Endothelial cell of umbilical vein (primary cell): ENCODE measurements around the gene DTNA. TPM values are rescaled to one million over a fixed set of nuclear protein-coding genes. Genes with fewer than 3 reads are reported as not detected.

Source experiments
- BruUV-seq: library from RNA; stranded (reverse); fragments of 400-500 nt; replicated peaks from 2 replicates; lab custom pipeline; 2021; lab: Mats Ljungman, UMichigan
- CTCF ChIA-PET: fragments of 300-600, 350-600 bp; sonication (Branson Sonifier 250); formaldehyde crosslinking; loops from one replicate; lab custom pipeline; 2021; ENCODE audit warnings: antibody characterized with exemption, inconsistent platforms; lab: Charles Lee
- POLR2A ChIA-PET: fragments of 300-600, 350-600 bp; sonication (Branson Sonifier 250); formaldehyde crosslinking; loops from one replicate; lab custom pipeline; 2021; ENCODE audit warnings: antibody characterized with exemption, inconsistent platforms; lab: Charles Lee
- DNase-seq: peaks from one replicate; pipeline ENCODE4 v3.0.0-alpha.2; 2011; ENCODE audit warnings: low read depth, low spot score
- FAIRE-seq: peaks from 2 replicates; lab custom pipeline; 2011; peaks lifted over from hg19 to GRCh38; lab: Jason Lieb, UNC
- H2AFZ ChIP-seq: 2 replicates; pipeline ENCODE4 v1.6.0; 2012; ENCODE audit warnings: low read depth, low read length, control low read depth, inconsistent platforms
- H3K27ac ChIP-seq: 2 replicates; pipeline ENCODE4 v1.5.1; 2011; ENCODE audit warnings: low read depth, mild to moderate bottlenecking, control low read depth, low read length, moderate library complexity; ENCODE audit not compliant: insufficient read depth
- H3K27me3 ChIP-seq, 2 experiments: 2 replicates each; pipeline versions ENCODE4 v1.6.0 to v1.6.1; 2011; ENCODE audit warnings: low read length in 2 of 2, mixed read lengths in 1 of 2; ENCODE audit not compliant: control insufficient read depth in 2 of 2, insufficient read depth in 2 of 2
- H3K36me3 ChIP-seq, 2 experiments: 2 replicates in 1 of 2; 3 replicates in 1 of 2; pipeline ENCODE4 v1.5.1; 2011; ENCODE audit warnings: low read length in 2 of 2, mild to moderate bottlenecking in 1 of 2, moderate library complexity in 1 of 2; ENCODE audit not compliant: control insufficient read depth in 2 of 2, insufficient read depth in 2 of 2; ENCODE audit errors: extremely low read depth in 1 of 2
- H3K4me1 ChIP-seq: 3 replicates; pipeline ENCODE4 v1.5.1; 2011; ENCODE audit warnings: mild to moderate bottlenecking, low read length; ENCODE audit not compliant: control insufficient read depth, insufficient read depth; ENCODE audit errors: extremely low read depth
- H3K4me2 ChIP-seq: 2 replicates; pipeline ENCODE4 v1.6.1; 2011; ENCODE audit warnings: low read length, control low read depth, mixed read lengths; ENCODE audit not compliant: insufficient read depth
- H3K4me3 ChIP-seq, 3 experiments: fragments of 200-600 bp in 1 of 3; sonication (generic), shearing (Covaris generic) in 1 of 3; replicated peaks in 1 of 3; 2 replicates each; pipeline ENCODE4 v1.5.1; 2011 to 2016; ENCODE audit warnings: control low read depth in 3 of 3, low read length in 3 of 3, mild to moderate bottlenecking in 2 of 3, inconsistent platforms in 1 of 3, low read depth in 1 of 3, moderate library complexity in 1 of 3; ENCODE audit not compliant: insufficient read depth in 1 of 3
- H3K79me2 ChIP-seq: 2 replicates; pipeline ENCODE4 v1.6.0; 2012; ENCODE audit warnings: low read length, inconsistent platforms; ENCODE audit not compliant: control insufficient read depth, insufficient read depth
- H3K9ac ChIP-seq: replicated peaks from 2 replicates; pipeline ENCODE3; 2011; ENCODE audit warnings: low read length, control low read depth; ENCODE audit not compliant: insufficient read depth; ENCODE audit errors: extremely low read depth
- H3K9me1 ChIP-seq: replicated peaks from 3 replicates; pipeline ENCODE4 v1.6.0; 2011; ENCODE audit warnings: mild to moderate bottlenecking, low read length; ENCODE audit not compliant: control insufficient read depth, insufficient read depth; ENCODE audit errors: extremely low read depth
- H3K9me3 ChIP-seq: replicated peaks from 2 replicates; pipeline ENCODE4 v1.5.1; 2012; ENCODE audit warnings: low read length, inconsistent platforms; ENCODE audit not compliant: control insufficient read depth, insufficient read depth
- H4K20me1 ChIP-seq: replicated peaks from 2 replicates; pipeline ENCODE3; 2011; ENCODE audit warnings: mild to moderate bottlenecking, low read length; ENCODE audit not compliant: control insufficient read depth, insufficient read depth; ENCODE audit errors: extremely low read depth
- EZH2 ChIP-seq: IDR thresholded peaks from 2 replicates; pipeline ENCODE4 v1.6.1; 2012; ENCODE audit warnings: borderline replicate concordance, low read depth, mild to moderate bottlenecking, moderate library complexity, low read length, inconsistent platforms; ENCODE audit not compliant: severe bottlenecking
- FOS ChIP-seq: IDR thresholded peaks from 2 replicates; pipeline ENCODE4 v1.6.1; 2011; ENCODE audit warnings: mild to moderate bottlenecking, low read length, moderate library complexity, borderline replicate concordance; ENCODE audit not compliant: insufficient read depth
- GATA2 ChIP-seq: IDR thresholded peaks from 2 replicates; pipeline ENCODE4 v1.7.0; 2011; ENCODE audit warnings: low read depth, mild to moderate bottlenecking, moderate library complexity, mixed read lengths, low read length; ENCODE audit not compliant: insufficient read length, insufficient read depth
- JUN ChIP-seq: IDR thresholded peaks from 2 replicates; pipeline ENCODE4 v1.6.1; 2011; ENCODE audit warnings: borderline replicate concordance, low read depth; ENCODE audit not compliant: insufficient read length, insufficient read depth
- MYC ChIP-seq: IDR thresholded peaks from one replicate; pipeline ENCODE4 v1.6.1; 2011; ENCODE audit warnings: mild to moderate bottlenecking, low read depth, low read length
- POLR2A ChIP-seq: IDR thresholded peaks from 2 replicates; pipeline ENCODE4 v1.6.1; 2012; ENCODE audit warnings: low read depth, mild to moderate bottlenecking, control low read depth, low read length
- POLR2AphosphoS5 ChIP-seq: IDR thresholded peaks from 2 replicates; pipeline ENCODE4 v1.6.1; 2012; ENCODE audit warnings: low read depth, mild to moderate bottlenecking, control low read depth, low read length, moderate library complexity; ENCODE audit not compliant: insufficient read depth
- dilution Hi-C: fragments of 300-500 bp; cut with MboI; formaldehyde crosslinking; loops from one replicate; pipeline ENCODE4 v1.15.0; 2019; ENCODE audit warnings: low sequenced_read_pairs; ENCODE audit not compliant: extremely low pct_ligation_motif_present
- intact Hi-C: fragments of 100-400 bp; cut with micrococcal nuclease; formaldehyde crosslinking; loops from one replicate; pipeline ENCODE4 v1.10.0; 2022
- polyA plus RNA-seq, 4 experiments: library from polyadenylated mRNA; depleted of rRNA in 3 of 4; stranded (reverse) in 3 of 4; unstranded in 1 of 4; fragments of >200 nt; gene quantifications; 2 replicates each; pipeline versions ENCODE4 v1.2.1 to v1.2.3, GENCODE V29; 2011 to 2012; ENCODE audit warnings: missing spikeins in 1 of 4
- total RNA-seq: library from RNA; stranded (reverse); gene quantifications from 2 replicates; pipeline ENCODE4 v1.2.3, GENCODE V29; 2021
- TF ChIP-seq, protein P1 (sequence below): IDR thresholded peaks from 2 replicates; pipeline ENCODE4 v1.6.1; 2011; ENCODE audit not compliant: insufficient read depth, insufficient read length
- TF ChIP-seq, protein P2 (sequence below), 2 donors: IDR thresholded peaks; 1 replicate in 1 of 2; 2 replicates in 1 of 2; pipeline ENCODE4 v1.5.1; 2011; ENCODE audit warnings: low read length in 2 of 2, mild to moderate bottlenecking in 2 of 2, moderate library complexity in 2 of 2, control low read depth in 1 of 2, inconsistent platforms in 1 of 2, low read depth in 1 of 2; ENCODE audit not compliant: insufficient read depth in 1 of 2; ENCODE audit errors: extremely low read depth in 1 of 2

The DTNA gene
- total and polyA plus RNA-seq, 2 donors (not counting 3 experiments of a cell fraction or from before 2014, with no cell fraction given), result 6.6 to 15.3 TPM

DNA sequence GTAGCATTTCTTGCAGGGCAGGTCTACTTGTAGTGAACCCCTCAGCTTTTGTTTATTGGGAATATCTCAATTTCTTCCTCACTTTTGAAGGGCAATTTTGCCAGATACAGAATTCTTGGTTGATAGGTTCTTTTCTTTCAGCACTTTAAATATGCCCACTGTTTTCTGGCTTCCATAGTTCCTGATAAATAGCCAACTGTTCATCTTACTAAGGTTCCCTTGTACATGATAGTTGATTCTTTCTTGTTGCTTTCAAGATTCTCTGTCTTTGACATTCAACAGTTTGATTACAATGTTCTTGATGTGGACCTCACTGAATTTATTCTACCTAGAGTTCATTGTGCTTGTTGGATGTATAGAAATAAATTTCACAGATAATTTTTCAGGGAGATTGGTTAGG lies 183.1 kb downstream of the DTNA start:
- no peak overlapping the region for H3K27ac ChIP-seq
- H3K27me3 ChIP-seq, result no peaks in the 10 kb centered on the region
- ChIA-PET CTCF (no interaction called here), POLR2A (no interaction called here)
- dilution Hi-C loops, result no loop called here
- no peak for FAIRE-seq
- H3K4me1 ChIP-seq, result no peaks in the 10 kb centered on the region
- BruUV-seq, result no TSS peak
- H3K4me2 ChIP-seq, result no peak overlapping the region
- no peaks in the 10 kb centered on the region for H3K9me3 ChIP-seq
- no peak overlapping the region for H2AFZ ChIP-seq
- TF ChIP-seq POLR2AphosphoS5 (no peak), POLR2A (no peak), FOS (no peak), EZH2 (no peak), MYC (no peak), JUN (no peak), GATA2 (no peak)
- TF ChIP-seq, protein P1, sequence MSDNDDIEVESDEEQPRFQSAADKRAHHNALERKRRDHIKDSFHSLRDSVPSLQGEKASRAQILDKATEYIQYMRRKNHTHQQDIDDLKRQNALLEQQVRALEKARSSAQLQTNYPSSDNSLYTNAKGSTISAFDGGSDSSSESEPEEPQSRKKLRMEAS, result no peak
- TF ChIP-seq, protein P2, sequence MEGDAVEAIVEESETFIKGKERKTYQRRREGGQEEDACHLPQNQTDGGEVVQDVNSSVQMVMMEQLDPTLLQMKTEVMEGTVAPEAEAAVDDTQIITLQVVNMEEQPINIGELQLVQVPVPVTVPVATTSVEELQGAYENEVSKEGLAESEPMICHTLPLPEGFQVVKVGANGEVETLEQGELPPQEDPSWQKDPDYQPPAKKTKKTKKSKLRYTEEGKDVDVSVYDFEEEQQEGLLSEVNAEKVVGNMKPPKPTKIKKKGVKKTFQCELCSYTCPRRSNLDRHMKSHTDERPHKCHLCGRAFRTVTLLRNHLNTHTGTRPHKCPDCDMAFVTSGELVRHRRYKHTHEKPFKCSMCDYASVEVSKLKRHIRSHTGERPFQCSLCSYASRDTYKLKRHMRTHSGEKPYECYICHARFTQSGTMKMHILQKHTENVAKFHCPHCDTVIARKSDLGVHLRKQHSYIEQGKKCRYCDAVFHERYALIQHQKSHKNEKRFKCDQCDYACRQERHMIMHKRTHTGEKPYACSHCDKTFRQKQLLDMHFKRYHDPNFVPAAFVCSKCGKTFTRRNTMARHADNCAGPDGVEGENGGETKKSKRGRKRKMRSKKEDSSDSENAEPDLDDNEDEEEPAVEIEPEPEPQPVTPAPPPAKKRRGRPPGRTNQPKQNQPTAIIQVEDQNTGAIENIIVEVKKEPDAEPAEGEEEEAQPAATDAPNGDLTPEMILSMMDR (IDR thresholded peaks at IDR 0.05; ENCODE audit: extremely low read depth in 1 of 2, insufficient read depth in 1 of 2, low read depth in 1 of 2, low read length in 2 of 2), result no peak
- intact Hi-C loops, result no loop called here
- no peak overlapping the region for H3K4me3 ChIP-seq
- H3K9me1 ChIP-seq, result no peaks in the 10 kb centered on the region
- no peaks in the 10 kb centered on the region for H3K36me3 ChIP-seq
- no peak overlapping the region for H3K9ac ChIP-seq
- DNase-seq, result no peak
- no peaks in the 10 kb centered on the region for H3K79me2 ChIP-seq
- H4K20me1 ChIP-seq, result no peaks in the 10 kb centered on the region
